GM19467 (cell line): ENCODE data around the gene IFNK.
A peak's percentile ranks its signal among the peaks of the same experiment; 100 is the strongest.

Source experiments
- ATAC-seq: cut with Tn5 transposase; IDR thresholded peaks from one replicate; pipeline ENCODE4 v1.9.1; 2021; ENCODE audit warnings: mild to moderate bottlenecking, moderate library complexity; ENCODE audit not compliant: unreplicated experiment

The IFNK gene

DNA sequence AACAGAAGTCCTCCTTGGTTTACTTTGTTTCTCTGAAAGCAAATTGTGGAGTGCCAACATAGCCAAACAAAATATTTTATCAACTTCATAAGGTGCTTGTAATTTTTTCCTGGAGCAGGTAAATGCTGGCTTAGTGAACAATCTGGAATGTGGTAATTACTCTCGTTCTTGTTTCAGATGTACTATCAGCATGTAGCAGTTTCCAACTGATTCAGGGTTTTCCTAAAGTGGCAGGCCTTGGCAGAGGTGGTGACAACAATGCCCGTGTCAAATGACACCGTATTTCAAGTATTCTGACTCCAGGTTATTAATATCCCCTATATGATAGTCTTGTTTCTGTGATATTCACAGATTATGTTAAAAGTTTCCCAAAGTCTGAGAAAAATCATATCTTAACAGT, 48.0 kb downstream of the IFNK start:
- no peak for ATAC-seq

DNA sequence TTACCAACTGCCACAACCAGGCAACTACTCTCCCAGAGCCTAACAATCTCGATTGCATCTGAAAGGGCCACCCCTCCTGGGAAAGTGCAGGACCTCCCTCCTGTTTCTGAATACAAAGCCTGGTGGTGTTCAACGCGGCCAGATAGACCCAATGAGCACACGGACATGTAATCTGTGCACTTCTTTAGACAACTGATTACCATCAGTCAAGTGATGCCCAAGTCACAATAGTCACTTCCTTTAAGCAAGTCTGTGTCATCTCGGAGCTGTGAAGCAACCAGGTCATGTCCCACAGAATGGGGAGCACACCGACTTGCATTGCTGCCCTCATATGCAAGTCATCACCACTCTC, 48.5 kb downstream of the IFNK start:
- peak; percentile 22 for ATAC-seq

DNA sequence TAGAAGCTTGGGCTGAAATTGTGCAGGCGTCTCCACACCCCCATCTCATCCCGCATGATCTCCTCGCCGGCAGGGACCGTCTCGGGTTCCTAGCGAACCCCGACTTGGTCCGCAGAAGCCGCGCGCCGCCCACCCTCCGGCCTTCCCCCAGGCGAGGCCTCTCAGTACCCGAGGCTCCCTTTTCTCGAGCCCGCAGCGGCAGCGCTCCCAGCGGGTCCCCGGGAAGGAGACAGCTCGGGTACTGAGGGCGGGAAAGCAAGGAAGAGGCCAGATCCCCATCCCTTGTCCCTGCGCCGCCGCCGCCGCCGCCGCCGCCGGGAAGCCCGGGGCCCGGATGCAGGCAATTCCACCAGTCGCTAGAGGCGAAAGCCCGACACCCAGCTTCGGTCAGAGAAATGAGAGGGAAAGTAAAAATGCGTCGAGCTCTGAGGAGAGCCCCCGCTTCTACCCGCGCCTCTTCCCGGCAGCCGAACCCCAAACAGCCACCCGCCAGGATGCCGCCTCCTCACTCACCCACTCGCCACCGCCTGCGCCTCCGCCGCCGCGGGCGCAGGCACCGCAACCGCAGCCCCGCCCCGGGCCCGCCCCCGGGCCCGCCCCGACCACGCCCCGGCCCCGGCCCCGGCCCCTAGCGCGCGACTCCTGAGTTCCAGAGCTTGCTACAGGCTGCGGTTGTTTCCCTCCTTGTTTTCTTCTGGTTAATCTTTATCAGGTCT, 49.0 kb downstream of the IFNK start, which contains the start of gene C9orf72:
Gene C9orf72 (minus strand): TSS at position 564 of the 716 bp plus-strand sequence. CDS start 6,361 bp downstream, outside the sequence.
- peak; percentile 67 for ATAC-seq

DNA sequence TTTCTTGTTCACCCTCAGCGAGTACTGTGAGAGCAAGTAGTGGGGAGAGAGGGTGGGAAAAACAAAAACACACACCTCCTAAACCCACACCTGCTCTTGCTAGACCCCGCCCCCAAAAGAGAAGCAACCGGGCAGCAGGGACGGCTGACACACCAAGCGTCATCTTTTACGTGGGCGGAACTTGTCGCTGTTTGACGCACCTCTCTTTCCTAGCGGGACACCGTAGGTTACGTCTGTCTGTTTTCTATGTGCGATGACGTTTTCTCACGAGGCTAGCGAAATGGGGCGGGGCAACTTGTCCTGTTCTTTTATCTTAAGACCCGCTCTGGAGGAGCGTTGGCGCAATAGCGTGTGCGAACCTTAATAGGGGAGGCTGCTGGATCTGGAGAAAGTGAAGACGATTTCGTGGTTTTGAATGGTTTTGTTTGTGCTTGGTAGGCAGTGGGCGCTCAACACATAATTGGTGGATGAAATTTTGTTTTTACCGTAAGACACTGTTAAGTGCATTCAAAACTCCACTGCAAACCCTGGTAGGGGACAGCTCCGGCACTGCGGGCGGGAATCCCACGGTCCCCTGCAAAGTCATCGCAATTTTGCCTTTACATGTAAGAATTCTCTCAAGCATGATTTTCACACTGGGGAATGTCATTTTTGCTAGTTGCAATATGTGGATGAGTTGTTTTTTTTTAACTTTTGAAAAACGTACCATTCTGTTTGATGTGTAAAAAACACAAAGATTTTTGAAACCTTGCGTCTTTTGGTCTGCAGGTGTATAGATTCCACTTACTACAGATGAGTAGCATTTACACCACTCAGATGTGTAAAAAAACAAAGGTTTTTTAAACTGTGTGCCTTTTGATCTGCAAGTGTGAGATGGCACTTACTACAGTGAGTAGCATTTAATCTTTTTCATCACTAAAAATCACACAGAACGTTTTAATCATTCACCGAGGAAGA, 49.8 kb downstream of the IFNK start:
- ATAC-seq, result peak; percentile 88
